Measurements from ENCODE around the gene SAP30L. TPM values are rescaled to one million over a fixed set of nuclear protein-coding genes. Genes with fewer than 3 reads are reported as not detected.

The SAP30L gene
- total RNA-seq, 3 donors from 2014 or later (not counting 1 experiment from before 2014, with no cell fraction given), result 37.0 to 48.4 (median 47.6) TPM

GRCh38 chr5:154465169-154465568, 19.4 kb downstream of the SAP30L start:
- no peaks in the 10 kb centered on the region for H3K36me3 Mint-ChIP-seq
- H3K4me3 Mint-ChIP-seq, result no peak overlapping the region
- ATAC-seq, result no peak
- Histone ChIP-seq H3K4me1 (ENCODE audit: control insufficient read depth, insufficient read depth, low read length) (no peaks in the 10 kb centered on the region), H3K36me3 (ENCODE audit: control insufficient read depth, insufficient read depth, low read length) (no peaks in the 10 kb centered on the region), H3K27me3 (ENCODE audit: control insufficient read depth, insufficient read depth, low read length) (peaks cover 3% of the 10 kb centered on the region), H3K27ac (ENCODE audit: low read length) (no peak overlapping the region), H3K4me3 (ENCODE audit: low read length) (no peak overlapping the region), H3K9me3 (ENCODE audit: control insufficient read depth, insufficient read depth, low read length) (no peaks in the 10 kb centered on the region)
- no peak for DNase-seq
- TF ChIP-seq, protein P1, sequence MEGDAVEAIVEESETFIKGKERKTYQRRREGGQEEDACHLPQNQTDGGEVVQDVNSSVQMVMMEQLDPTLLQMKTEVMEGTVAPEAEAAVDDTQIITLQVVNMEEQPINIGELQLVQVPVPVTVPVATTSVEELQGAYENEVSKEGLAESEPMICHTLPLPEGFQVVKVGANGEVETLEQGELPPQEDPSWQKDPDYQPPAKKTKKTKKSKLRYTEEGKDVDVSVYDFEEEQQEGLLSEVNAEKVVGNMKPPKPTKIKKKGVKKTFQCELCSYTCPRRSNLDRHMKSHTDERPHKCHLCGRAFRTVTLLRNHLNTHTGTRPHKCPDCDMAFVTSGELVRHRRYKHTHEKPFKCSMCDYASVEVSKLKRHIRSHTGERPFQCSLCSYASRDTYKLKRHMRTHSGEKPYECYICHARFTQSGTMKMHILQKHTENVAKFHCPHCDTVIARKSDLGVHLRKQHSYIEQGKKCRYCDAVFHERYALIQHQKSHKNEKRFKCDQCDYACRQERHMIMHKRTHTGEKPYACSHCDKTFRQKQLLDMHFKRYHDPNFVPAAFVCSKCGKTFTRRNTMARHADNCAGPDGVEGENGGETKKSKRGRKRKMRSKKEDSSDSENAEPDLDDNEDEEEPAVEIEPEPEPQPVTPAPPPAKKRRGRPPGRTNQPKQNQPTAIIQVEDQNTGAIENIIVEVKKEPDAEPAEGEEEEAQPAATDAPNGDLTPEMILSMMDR (IDR thresholded peaks at IDR 0.05), result no peak
- intact Hi-C loops (cut with micrococcal nuclease), result loop anchor here (10.0 kb wide), 1 partner anchor 150 kb away; no protein-coding TSS in a partner anchor
- no peaks in the 10 kb centered on the region for H3K4me1 Mint-ChIP-seq
- peaks cover 4 to 6% of the 10 kb centered on the region in 2 donors for H3K27me3 Mint-ChIP-seq (ENCODE audit: low read depth in 2 of 2)
- WGBS (ENCODE audit: insufficient coverage), result 76% methylated on average over 4 of the region's 6 CpGs
- H3K9me3 Mint-ChIP-seq, result no peaks in the 10 kb centered on the region
- no peak overlapping the region for H3K27ac Mint-ChIP-seq

- no peak overlapping the region for H3K4me3 ChIP-seq (ENCODE audit: low read length)
- Mint-ChIP-seq H3K4me3 (no peak overlapping the region), H3K27me3 (ENCODE audit: low read depth in 2 of 2) (peaks cover 14 to 15% of the 10 kb centered on the region in 2 donors), H3K4me1 (no peaks in the 10 kb centered on the region), H3K36me3 (no peaks in the 10 kb centered on the region), H3K9me3 (no peaks in the 10 kb centered on the region), H3K27ac (no peak overlapping the region)
- no peaks in the 10 kb centered on the region for H3K9me3 ChIP-seq (ENCODE audit: control insufficient read depth, insufficient read depth, low read length)
- H3K27ac ChIP-seq (ENCODE audit: low read length), result no peak overlapping the region
- H3K27me3 ChIP-seq (ENCODE audit: control insufficient read depth, insufficient read depth, low read length), result peaks cover 6% of the 10 kb centered on the region
- H3K36me3 ChIP-seq (ENCODE audit: control insufficient read depth, insufficient read depth, low read length), result no peaks in the 10 kb centered on the region
- TF ChIP-seq, protein P1 (IDR thresholded peaks at IDR 0.05), result no peak
- DNase-seq (no peak), ATAC-seq (no peak)
- intact Hi-C loops (cut with micrococcal nuclease), result loop anchor here (10.0 kb wide), 1 partner anchor 149 kb away; no protein-coding TSS in a partner anchor
- H3K4me1 ChIP-seq (ENCODE audit: control insufficient read depth, insufficient read depth, low read length), result no peaks in the 10 kb centered on the region
- WGBS (ENCODE audit: insufficient coverage), result 88% methylated on average over 5 of the region's 5 CpGs
Observed at GRCh38 chr5:154466147-154466546, 20.4 kb downstream of the SAP30L start.

GRCh38 chr5:154466671-154467070, 20.9 kb downstream of the SAP30L start:
- ATAC-seq, result no peak
- no peaks in the 10 kb centered on the region for H3K9me3 Mint-ChIP-seq
- H3K4me3 Mint-ChIP-seq, result no peak overlapping the region
- TF ChIP-seq, protein P1 (IDR thresholded peaks at IDR 0.05), result no peak
- peaks cover 19% of the 10 kb centered on the region in 2 donors for H3K27me3 Mint-ChIP-seq (ENCODE audit: low read depth in 2 of 2)
- intact Hi-C loops (cut with micrococcal nuclease), result loop anchor here (1.0 to 10.0 kb wide), 2 partner anchors 148 to 174 kb away; no protein-coding TSS in a partner anchor
- H3K27ac Mint-ChIP-seq, result no peak overlapping the region
- H3K27me3 ChIP-seq (ENCODE audit: control insufficient read depth, insufficient read depth, low read length), result peaks cover 10% of the 10 kb centered on the region
- WGBS (ENCODE audit: insufficient coverage), result 89% methylated on average over 5 of the region's 5 CpGs
- no peaks in the 10 kb centered on the region for H3K9me3 ChIP-seq (ENCODE audit: control insufficient read depth, insufficient read depth, low read length)
- H3K4me1 Mint-ChIP-seq, result no peaks in the 10 kb centered on the region
- DNase-seq, result no peak
- H3K36me3 ChIP-seq (ENCODE audit: control insufficient read depth, insufficient read depth, low read length), result no peaks in the 10 kb centered on the region
- no peak overlapping the region for H3K27ac ChIP-seq (ENCODE audit: low read length)
- H3K4me1 ChIP-seq (ENCODE audit: control insufficient read depth, insufficient read depth, low read length), result no peaks in the 10 kb centered on the region
- no peak overlapping the region for H3K4me3 ChIP-seq (ENCODE audit: low read length)
- H3K36me3 Mint-ChIP-seq, result no peaks in the 10 kb centered on the region

Data from natural killer cell (primary cell).